Sigmoid colon (tissue), 4 donors: ENCODE results near the gene CHPF2.

Source experiments
- EP300 ChIP-seq, 4 donors: sonication (generic); formaldehyde crosslinking; IDR thresholded peaks; one replicate each; pipeline ENCODE4 v1.6.1; 2017; ENCODE audit warnings: antibody characterized with exemption in 4 of 4
- POLR2A ChIP-seq, 2 donors: fragments of 450-650 bp; IDR thresholded peaks; one replicate each; pipeline ENCODE4 v1.6.1; 2016; ENCODE audit warnings: antibody characterized with exemption in 2 of 2, mild to moderate bottlenecking in 2 of 2, moderate library complexity in 2 of 2
- POLR2AphosphoS5 ChIP-seq, 4 donors: sonication (generic); formaldehyde crosslinking; IDR thresholded peaks; one replicate each; pipeline ENCODE4 v1.6.1; 2017; ENCODE audit warnings: antibody characterized with exemption in 4 of 4
- TF ChIP-seq, protein P1 (sequence below), 4 experiments: fragments of 450-650 bp in 3 of 4; fragments of 200-600 bp in 1 of 4; IDR thresholded peaks; one replicate each; pipeline ENCODE4 v1.5.1; 2016 to 2019; ENCODE audit warnings: antibody characterized with exemption in 4 of 4, mild to moderate bottlenecking in 3 of 4, moderate library complexity in 2 of 4

- TF ChIP-seq, protein P1, sequence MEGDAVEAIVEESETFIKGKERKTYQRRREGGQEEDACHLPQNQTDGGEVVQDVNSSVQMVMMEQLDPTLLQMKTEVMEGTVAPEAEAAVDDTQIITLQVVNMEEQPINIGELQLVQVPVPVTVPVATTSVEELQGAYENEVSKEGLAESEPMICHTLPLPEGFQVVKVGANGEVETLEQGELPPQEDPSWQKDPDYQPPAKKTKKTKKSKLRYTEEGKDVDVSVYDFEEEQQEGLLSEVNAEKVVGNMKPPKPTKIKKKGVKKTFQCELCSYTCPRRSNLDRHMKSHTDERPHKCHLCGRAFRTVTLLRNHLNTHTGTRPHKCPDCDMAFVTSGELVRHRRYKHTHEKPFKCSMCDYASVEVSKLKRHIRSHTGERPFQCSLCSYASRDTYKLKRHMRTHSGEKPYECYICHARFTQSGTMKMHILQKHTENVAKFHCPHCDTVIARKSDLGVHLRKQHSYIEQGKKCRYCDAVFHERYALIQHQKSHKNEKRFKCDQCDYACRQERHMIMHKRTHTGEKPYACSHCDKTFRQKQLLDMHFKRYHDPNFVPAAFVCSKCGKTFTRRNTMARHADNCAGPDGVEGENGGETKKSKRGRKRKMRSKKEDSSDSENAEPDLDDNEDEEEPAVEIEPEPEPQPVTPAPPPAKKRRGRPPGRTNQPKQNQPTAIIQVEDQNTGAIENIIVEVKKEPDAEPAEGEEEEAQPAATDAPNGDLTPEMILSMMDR (IDR thresholded peaks at IDR 0.05): no peak
- no peak for TF ChIP-seq POLR2AphosphoS5 (IDR thresholded peaks at IDR 0.05)
- no peak for TF ChIP-seq POLR2A (IDR thresholded peaks at IDR 0.05)
- TF ChIP-seq EP300 (IDR thresholded peaks at IDR 0.05): no peak
Observed at GRCh38 chr7:151207315-151207714, 25.0 kb upstream of the CHPF2 start.
